Measurements from ENCODE around the gene ZNF133. TPM values are rescaled to one million over a fixed set of nuclear protein-coding genes. Genes with fewer than 3 reads are reported as not detected.

The ZNF133 gene
- 26.0 and 30.4 TPM in 2 replicates for total RNA-seq

DNA sequence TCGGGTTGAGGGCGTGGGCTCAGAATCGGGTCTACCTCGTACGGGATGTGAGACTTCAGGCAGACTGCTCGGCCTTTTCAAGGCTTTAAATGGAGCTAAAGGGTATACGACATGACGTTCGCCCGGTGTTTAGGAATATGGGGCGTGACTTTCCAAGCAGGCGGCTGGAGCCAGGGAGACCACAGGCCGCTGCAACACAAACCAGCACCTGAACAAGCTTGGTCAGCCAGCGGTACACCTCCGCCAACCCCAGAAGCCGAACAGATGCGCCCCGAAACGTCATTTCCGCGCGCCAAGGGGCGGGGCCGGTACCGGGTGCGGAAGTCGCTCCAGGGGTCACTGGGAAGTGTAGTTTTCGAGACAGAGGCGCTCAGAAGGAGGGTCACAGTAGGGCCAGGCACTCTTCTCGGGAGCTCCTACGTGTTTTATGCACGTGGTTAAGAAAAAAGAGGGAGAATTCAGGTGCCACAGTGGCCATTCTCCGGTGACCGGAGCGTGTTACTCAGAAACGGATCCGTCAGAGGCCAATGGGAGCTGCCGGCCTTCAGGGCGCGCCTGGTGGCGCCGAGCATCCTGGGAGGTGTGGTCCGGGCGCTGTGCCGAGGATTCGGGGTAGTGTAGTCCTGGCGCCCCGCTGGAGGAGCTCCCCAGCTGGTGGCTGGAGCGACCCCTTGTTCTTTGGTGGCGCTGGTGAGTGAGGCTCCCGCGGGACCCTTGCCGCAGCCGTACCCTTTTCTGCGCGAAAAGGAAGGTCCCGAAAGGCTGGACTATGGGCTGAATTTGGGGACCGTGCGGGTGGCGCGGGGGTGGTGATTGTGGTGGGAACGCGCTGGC is at the start of gene ZNF133:
Gene ZNF133 (plus strand): TSS at position 613 of the 834 bp plus-strand sequence. CDS start 17,160 bp downstream, outside the sequence.

Other genes with a start within 250 kb of the ZNF133 start
- not detected in 2 replicates for gene OVOL2, start 230.6 kb upstream of the ZNF133 start, total RNA-seq
- 14.0 and 18.2 TPM in 2 replicates for gene KAT14, start 150.7 kb upstream of the ZNF133 start, total RNA-seq
- 9.3 and 12.9 TPM in 2 replicates for gene PET117, start 150.7 kb upstream of the ZNF133 start, total RNA-seq
- gene DZANK1, start 178.5 kb downstream of the ZNF133 start, total RNA-seq: 0.83 and 1.3 TPM in 2 replicates
- gene POLR3F, start 178.9 kb downstream of the ZNF133 start, total RNA-seq: 11.5 and 18.0 TPM in 2 replicates
- 15.9 and 17.3 TPM in 2 replicates for gene RBBP9, start 208.7 kb downstream of the ZNF133 start, total RNA-seq
- 35.2 and 41.4 TPM in 2 replicates for gene SEC23B, start 219.4 kb downstream of the ZNF133 start, total RNA-seq

Measured in smooth muscle cell of trachea (primary cell).